ENCODE results near the gene ZDHHC24.

DNA sequence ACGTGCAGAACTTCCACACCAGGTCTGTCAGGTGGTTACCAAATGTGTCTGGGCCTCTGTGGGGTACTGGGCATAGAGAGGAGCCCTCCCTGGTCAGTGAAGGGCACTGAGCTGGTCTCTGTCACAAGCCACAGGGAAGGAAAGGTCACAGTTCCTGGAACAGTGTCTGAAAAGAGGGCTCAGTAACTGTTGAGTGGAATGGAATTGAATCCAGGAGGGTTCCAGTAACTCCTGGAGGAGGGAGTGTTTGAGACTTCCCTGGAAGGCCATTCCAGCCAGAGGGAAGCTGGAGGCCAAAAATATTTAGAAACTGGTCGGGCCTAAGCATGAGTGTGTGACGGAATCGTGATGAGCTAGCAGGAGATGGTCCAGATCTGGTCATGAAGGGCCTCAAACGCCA, 8.8 kb upstream of the ZDHHC24 start:
- TF ChIP-seq, protein P1, sequence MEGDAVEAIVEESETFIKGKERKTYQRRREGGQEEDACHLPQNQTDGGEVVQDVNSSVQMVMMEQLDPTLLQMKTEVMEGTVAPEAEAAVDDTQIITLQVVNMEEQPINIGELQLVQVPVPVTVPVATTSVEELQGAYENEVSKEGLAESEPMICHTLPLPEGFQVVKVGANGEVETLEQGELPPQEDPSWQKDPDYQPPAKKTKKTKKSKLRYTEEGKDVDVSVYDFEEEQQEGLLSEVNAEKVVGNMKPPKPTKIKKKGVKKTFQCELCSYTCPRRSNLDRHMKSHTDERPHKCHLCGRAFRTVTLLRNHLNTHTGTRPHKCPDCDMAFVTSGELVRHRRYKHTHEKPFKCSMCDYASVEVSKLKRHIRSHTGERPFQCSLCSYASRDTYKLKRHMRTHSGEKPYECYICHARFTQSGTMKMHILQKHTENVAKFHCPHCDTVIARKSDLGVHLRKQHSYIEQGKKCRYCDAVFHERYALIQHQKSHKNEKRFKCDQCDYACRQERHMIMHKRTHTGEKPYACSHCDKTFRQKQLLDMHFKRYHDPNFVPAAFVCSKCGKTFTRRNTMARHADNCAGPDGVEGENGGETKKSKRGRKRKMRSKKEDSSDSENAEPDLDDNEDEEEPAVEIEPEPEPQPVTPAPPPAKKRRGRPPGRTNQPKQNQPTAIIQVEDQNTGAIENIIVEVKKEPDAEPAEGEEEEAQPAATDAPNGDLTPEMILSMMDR (IDR thresholded peaks at IDR 0.05; ENCODE audit: insufficient read depth, low read depth, low read length) = no peak
- no peak for TF ChIP-seq EZH2 (IDR thresholded peaks at IDR 0.05; ENCODE audit: insufficient read depth, low read length)
